MM.1S (cell line): ENCODE measurements around the gene SLC36A1.

Experiments used
- DNase-seq: peaks from one replicate; pipeline ENCODE4 v3.0.0-alpha.2; 2015
- H2AFZ ChIP-seq: fragments of 300-600 bp; sonication (generic); 2 replicates; pipeline ENCODE4 v1.6.0; 2016; ENCODE audit warnings: antibody characterized with exemption, low read length
- H3F3A ChIP-seq: fragments of 300-600 bp; sonication (generic); 2 replicates; pipeline ENCODE4 v1.6.1; 2016; ENCODE audit warnings: mild to moderate bottlenecking, antibody characterized with exemption, low read length, moderate library complexity, mixed read lengths; ENCODE audit not compliant: insufficient read depth
- H3K27ac ChIP-seq: fragments of 300-600 bp; sonication (generic); 2 replicates; pipeline ENCODE4 v1.5.1; 2016; ENCODE audit warnings: mild to moderate bottlenecking, low read length
- H3K27me3 ChIP-seq: fragments of 300-600 bp; sonication (generic); replicated peaks from 2 replicates; pipeline ENCODE4 v1.6.0; 2016; ENCODE audit warnings: low read length; ENCODE audit not compliant: insufficient read depth
- H3K36me3 ChIP-seq: fragments of 300-600 bp; sonication (generic); replicated peaks from 2 replicates; pipeline ENCODE4 v1.6.1; 2016; ENCODE audit warnings: mild to moderate bottlenecking, low read length, mixed read lengths; ENCODE audit not compliant: insufficient read depth
- H3K4me1 ChIP-seq: fragments of 300-600 bp; sonication (generic); 2 replicates; pipeline ENCODE4 v1.6.1; 2016; ENCODE audit warnings: low read length, mixed read lengths
- H3K4me2 ChIP-seq: fragments of 300-600 bp; sonication (generic); 2 replicates; pipeline ENCODE4 v1.6.0; 2016; ENCODE audit warnings: low read depth, low read length
- H3K4me3 ChIP-seq: fragments of 300-600 bp; sonication (generic); 2 replicates; pipeline ENCODE4 v1.5.1; 2016; ENCODE audit warnings: low read length, mixed read lengths
- H3K79me2 ChIP-seq: fragments of 300-600 bp; sonication (generic); 2 replicates; pipeline ENCODE4 v1.6.1; 2016; ENCODE audit warnings: mixed run types, low read length, mixed read lengths
- H3K9ac ChIP-seq: fragments of 300-600 bp; sonication (generic); 2 replicates; pipeline ENCODE4 v1.6.1; 2016; ENCODE audit warnings: low read length, mixed read lengths
- H3K9me2 ChIP-seq: fragments of 300-600 bp; sonication (generic); replicated peaks from 2 replicates; pipeline ENCODE4 v1.6.1; 2016; ENCODE audit warnings: mild to moderate bottlenecking, low read length, mixed read lengths; ENCODE audit not compliant: insufficient read depth
- H3K9me3 ChIP-seq: fragments of 300-600 bp; sonication (generic); replicated peaks from 2 replicates; pipeline ENCODE4 v1.6.1; 2016; ENCODE audit warnings: mild to moderate bottlenecking, low read length, mixed read lengths; ENCODE audit not compliant: insufficient read depth
- H4K20me1 ChIP-seq: fragments of 300-600 bp; sonication (generic); 2 replicates; pipeline ENCODE4 v1.6.1; 2016; ENCODE audit warnings: mild to moderate bottlenecking, low read length, moderate library complexity, mixed read lengths; ENCODE audit not compliant: insufficient read depth
- EZH2 ChIP-seq: fragments of 300-600 bp; sonication (generic); optimal IDR thresholded peaks from 2 replicates; pipeline ENCODE3; 2017; ENCODE audit warnings: low read depth, mild to moderate bottlenecking, antibody characterized with exemption, low read length, mixed read lengths
- EZH2phosphoT487 ChIP-seq: fragments of 300-600 bp; sonication (generic); IDR thresholded peaks from 2 replicates; pipeline ENCODE4 v1.6.1; 2018; ENCODE audit warnings: antibody characterized with exemption, low read length
- TF ChIP-seq, protein P1 (sequence below): fragments of 300-600 bp; sonication (generic); IDR thresholded peaks from 2 replicates; pipeline ENCODE4 v1.5.1; 2016; ENCODE audit warnings: antibody characterized with exemption, low read length, mixed read lengths

Gene SLC36A1

DNA sequence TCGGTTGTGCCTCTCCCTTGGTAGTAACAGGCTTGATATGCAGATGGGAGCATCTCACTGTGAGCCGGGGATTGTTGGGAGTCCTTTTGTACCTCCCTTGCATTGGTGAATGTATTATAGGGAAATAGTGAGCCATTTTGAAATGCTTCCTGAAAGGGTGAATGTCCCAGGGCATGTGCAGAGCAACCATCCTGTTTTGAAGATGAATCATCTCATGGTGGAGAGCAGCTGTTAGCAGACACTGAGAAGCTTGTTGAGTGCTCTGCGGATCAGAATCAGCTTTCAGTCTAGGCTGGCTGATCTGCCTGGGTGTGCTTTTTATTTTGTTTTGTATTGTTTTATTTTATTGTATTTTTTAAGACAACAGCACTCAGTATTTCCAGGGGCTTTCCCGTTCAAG, 29.7 kb downstream of the SLC36A1 start:
- no peak for DNase-seq
- H4K20me1 ChIP-seq: no peaks in the 10 kb centered on the region
- H2AFZ ChIP-seq: no peak overlapping the region
- H3K79me2 ChIP-seq: no peaks in the 10 kb centered on the region
- no peaks in the 10 kb centered on the region for H3K9me2 ChIP-seq
- no peak overlapping the region for H3K4me2 ChIP-seq
- no peaks in the 10 kb centered on the region for H3K27me3 ChIP-seq
- no peaks in the 10 kb centered on the region for H3K9me3 ChIP-seq
- TF ChIP-seq EZH2: no peak
- TF ChIP-seq, protein P1, sequence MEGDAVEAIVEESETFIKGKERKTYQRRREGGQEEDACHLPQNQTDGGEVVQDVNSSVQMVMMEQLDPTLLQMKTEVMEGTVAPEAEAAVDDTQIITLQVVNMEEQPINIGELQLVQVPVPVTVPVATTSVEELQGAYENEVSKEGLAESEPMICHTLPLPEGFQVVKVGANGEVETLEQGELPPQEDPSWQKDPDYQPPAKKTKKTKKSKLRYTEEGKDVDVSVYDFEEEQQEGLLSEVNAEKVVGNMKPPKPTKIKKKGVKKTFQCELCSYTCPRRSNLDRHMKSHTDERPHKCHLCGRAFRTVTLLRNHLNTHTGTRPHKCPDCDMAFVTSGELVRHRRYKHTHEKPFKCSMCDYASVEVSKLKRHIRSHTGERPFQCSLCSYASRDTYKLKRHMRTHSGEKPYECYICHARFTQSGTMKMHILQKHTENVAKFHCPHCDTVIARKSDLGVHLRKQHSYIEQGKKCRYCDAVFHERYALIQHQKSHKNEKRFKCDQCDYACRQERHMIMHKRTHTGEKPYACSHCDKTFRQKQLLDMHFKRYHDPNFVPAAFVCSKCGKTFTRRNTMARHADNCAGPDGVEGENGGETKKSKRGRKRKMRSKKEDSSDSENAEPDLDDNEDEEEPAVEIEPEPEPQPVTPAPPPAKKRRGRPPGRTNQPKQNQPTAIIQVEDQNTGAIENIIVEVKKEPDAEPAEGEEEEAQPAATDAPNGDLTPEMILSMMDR: no peak
- TF ChIP-seq EZH2phosphoT487: no peak
- no peaks in the 10 kb centered on the region for H3K4me1 ChIP-seq
- H3K4me3 ChIP-seq: no peak overlapping the region
- H3F3A ChIP-seq: no peaks in the 10 kb centered on the region
- no peak overlapping the region for H3K27ac ChIP-seq
- no peak overlapping the region for H3K9ac ChIP-seq
- no peaks in the 10 kb centered on the region for H3K36me3 ChIP-seq

DNA sequence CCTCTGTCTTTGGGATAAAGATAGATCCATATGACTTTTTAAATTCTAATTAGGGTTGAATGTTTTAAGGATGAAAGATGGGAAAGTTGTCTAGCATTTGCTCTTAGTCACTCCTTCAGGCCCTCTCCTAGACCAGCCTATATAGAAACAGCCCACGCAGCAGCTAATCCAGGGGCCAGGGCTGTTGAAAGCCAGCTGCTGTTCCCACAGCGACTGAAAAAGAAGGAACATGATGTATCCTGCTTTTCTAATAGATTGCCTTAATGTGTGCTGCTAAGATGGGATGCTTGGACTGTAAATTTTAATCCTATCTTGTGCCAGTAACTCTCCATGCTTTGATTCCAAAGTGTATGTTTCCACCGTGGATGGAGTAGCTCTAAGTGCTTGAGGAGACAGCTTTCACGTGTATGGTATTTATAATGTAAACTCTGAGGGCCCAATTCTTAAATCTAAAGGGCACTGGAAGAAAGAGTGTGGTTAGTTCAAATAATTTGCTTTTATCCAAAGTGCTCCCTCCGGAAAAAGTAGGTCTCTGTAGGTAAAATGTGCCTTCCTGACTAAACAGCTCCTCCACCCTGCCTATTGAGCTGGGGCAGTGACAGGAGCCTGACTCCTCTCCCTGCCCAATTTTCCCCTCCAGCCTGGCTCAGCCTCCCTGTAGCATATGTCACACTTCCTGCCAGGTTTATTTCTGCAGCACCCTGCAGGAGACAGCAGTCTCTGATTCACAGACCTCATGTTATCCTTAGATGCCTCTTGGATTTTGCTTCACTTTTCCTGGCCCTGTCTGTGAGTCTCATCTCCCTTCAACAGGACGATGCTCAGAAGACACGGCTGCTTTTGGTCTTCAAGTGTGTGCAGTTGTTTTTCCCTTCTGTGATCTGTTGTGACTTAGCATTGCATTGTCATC, 33.2 kb downstream of the SLC36A1 start:
- Histone ChIP-seq H3K4me2 (no peak overlapping the region), H2AFZ (no peak overlapping the region), H3K27me3 (no peaks in the 10 kb centered on the region), H3K36me3 (no peaks in the 10 kb centered on the region), H3K4me3 (no peak overlapping the region), H3K9me3 (no peaks in the 10 kb centered on the region), H4K20me1 (no peaks in the 10 kb centered on the region), H3K27ac (no peak overlapping the region), H3K79me2 (no peaks in the 10 kb centered on the region), H3K9ac (no peak overlapping the region), H3F3A (no peaks in the 10 kb centered on the region), H3K9me2 (no peaks in the 10 kb centered on the region), H3K4me1 (no peaks in the 10 kb centered on the region)
- TF ChIP-seq, protein P1: no peak
- TF ChIP-seq EZH2 (no peak), EZH2phosphoT487 (no peak)
- no peak for DNase-seq

DNA sequence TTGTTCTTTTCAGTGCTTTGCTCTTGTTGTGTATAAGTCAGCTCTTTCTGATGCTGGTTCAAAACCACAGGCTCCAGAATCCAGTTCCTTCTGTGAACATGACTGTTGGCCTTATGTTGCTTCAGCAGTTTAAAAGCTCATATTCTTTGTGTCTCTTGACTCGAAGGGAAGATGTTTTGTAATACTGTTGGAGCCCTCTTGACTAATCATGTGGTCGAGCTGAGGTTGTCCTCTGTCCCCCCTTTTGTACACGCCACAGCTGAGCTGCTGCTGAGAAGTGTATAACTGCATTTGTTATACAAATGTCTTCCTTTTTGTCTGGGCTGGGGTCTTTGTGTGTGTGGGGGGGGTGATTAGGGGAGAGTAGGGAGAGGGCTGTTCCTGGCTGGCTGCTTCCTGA, 35.8 kb downstream of the SLC36A1 start:
- H3K9me2 ChIP-seq: no peaks in the 10 kb centered on the region
- TF ChIP-seq EZH2 (no peak), EZH2phosphoT487 (no peak)
- TF ChIP-seq, protein P1: no peak
- H3K4me2 ChIP-seq: no peak overlapping the region
- no peaks in the 10 kb centered on the region for H3K36me3 ChIP-seq
- no peaks in the 10 kb centered on the region for H3K4me1 ChIP-seq
- no peak overlapping the region for H3K9ac ChIP-seq
- no peak overlapping the region for H3K4me3 ChIP-seq
- no peaks in the 10 kb centered on the region for H3K27me3 ChIP-seq
- H3K9me3 ChIP-seq: no peaks in the 10 kb centered on the region
- H2AFZ ChIP-seq: no peak overlapping the region
- H4K20me1 ChIP-seq: no peaks in the 10 kb centered on the region
- H3F3A ChIP-seq: no peaks in the 10 kb centered on the region
- DNase-seq: no peak
- H3K27ac ChIP-seq: no peak overlapping the region
- H3K79me2 ChIP-seq: no peaks in the 10 kb centered on the region
